Neuronal stem cell (in vitro differentiated cells): Measurements from ENCODE around the gene GRM8.

Source experiments
- DNase-seq: peaks from one replicate; pipeline ENCODE4 v3.0.0-alpha.2; 2013; ENCODE audit warnings: low spot score
- H2AFZ ChIP-seq: one replicate; pipeline ENCODE4 v1.6.1; 2013; ENCODE audit warnings: mild to moderate bottlenecking, low read length, inconsistent platforms
- H2AK5ac ChIP-seq: 2 replicates; pipeline ENCODE4 v1.6.1; 2013; ENCODE audit warnings: low read depth, mild to moderate bottlenecking, inconsistent platforms, low read length, moderate library complexity, mixed read lengths
- H2BK120ac ChIP-seq: 2 replicates; pipeline ENCODE4 v1.6.1; 2013; ENCODE audit warnings: low read depth, mild to moderate bottlenecking, inconsistent platforms, low read length, moderate library complexity, mixed read lengths
- H2BK12ac ChIP-seq: one replicate; pipeline ENCODE4 v1.6.1; 2013; ENCODE audit warnings: low read length, inconsistent platforms
- H2BK15ac ChIP-seq: 2 replicates; pipeline ENCODE4 v1.6.1; 2013; ENCODE audit warnings: mild to moderate bottlenecking, low read length, inconsistent platforms, mixed read lengths
- H2BK5ac ChIP-seq: one replicate; pipeline ENCODE4 v1.6.1; 2013; ENCODE audit warnings: inconsistent platforms, mild to moderate bottlenecking, low read length, moderate library complexity
- H3K14ac ChIP-seq: one replicate; pipeline ENCODE4 v1.6.1; 2013; ENCODE audit warnings: low read length, inconsistent platforms
- H3K18ac ChIP-seq: 2 replicates; pipeline ENCODE4 v1.6.1; 2013; ENCODE audit warnings: low read length, inconsistent platforms
- H3K23ac ChIP-seq: 2 replicates; pipeline ENCODE4 v1.6.1; 2013; ENCODE audit warnings: low read depth, mild to moderate bottlenecking, mixed read lengths, low read length, inconsistent platforms; ENCODE audit not compliant: poor library complexity
- H3K27ac ChIP-seq: replicated peaks from 3 replicates; pipeline ENCODE4 v1.5.1; 2013; ENCODE audit warnings: low read length, inconsistent platforms
- H3K27me3 ChIP-seq, 3 experiments: 2 replicates each; pipeline ENCODE4 v1.6.1; 2013; ENCODE audit warnings: low read length in 3 of 3, mild to moderate bottlenecking in 2 of 3, inconsistent platforms in 1 of 3, low read depth in 1 of 3, mixed read lengths in 1 of 3, moderate library complexity in 1 of 3; ENCODE audit not compliant: control insufficient read depth in 3 of 3, insufficient read depth in 3 of 3
- H3K36me3 ChIP-seq, 2 donors: replicated peaks in 1 of 2; 2 replicates each; pipeline ENCODE4 v1.6.1; 2013; ENCODE audit warnings: low read length in 2 of 2; ENCODE audit not compliant: control insufficient read depth in 2 of 2, insufficient read depth in 2 of 2
- H3K4ac ChIP-seq: 2 replicates; pipeline ENCODE4 v1.6.1; 2013; ENCODE audit warnings: inconsistent platforms, mild to moderate bottlenecking, low read length, moderate library complexity
- H3K4me1 ChIP-seq, 2 donors: 1 replicate in 1 of 2; 2 replicates in 1 of 2; pipeline ENCODE4 v1.6.1; 2013; ENCODE audit warnings: low read length in 2 of 2, low read depth in 1 of 2; ENCODE audit not compliant: control insufficient read depth in 2 of 2, insufficient read depth in 1 of 2
- H3K4me2 ChIP-seq: one replicate; pipeline ENCODE4 v1.6.1; 2013; ENCODE audit warnings: mild to moderate bottlenecking, low read length, inconsistent platforms; ENCODE audit not compliant: insufficient read depth, poor library complexity, severe bottlenecking
- H3K4me3 ChIP-seq, 2 donors: 2 replicates each; pipeline ENCODE4 v1.5.1; 2013; ENCODE audit warnings: low read length in 2 of 2, mild to moderate bottlenecking in 2 of 2, inconsistent platforms in 1 of 2, moderate library complexity in 1 of 2
- H3K79me1 ChIP-seq: one replicate; pipeline ENCODE4 v1.6.1; 2013; ENCODE audit warnings: low read depth, mild to moderate bottlenecking, inconsistent platforms, low read length, moderate library complexity
- H3K9ac ChIP-seq: one replicate; pipeline ENCODE4 v1.6.1; 2013; ENCODE audit warnings: mild to moderate bottlenecking, low read depth, low read length, inconsistent platforms; ENCODE audit not compliant: poor library complexity
- H3K9me3 ChIP-seq, 2 donors: replicated peaks in 1 of 2; 2 replicates each; pipeline versions ENCODE3 to v1.6.1; 2013; ENCODE audit warnings: low read length in 2 of 2, mild to moderate bottlenecking in 2 of 2, inconsistent platforms in 1 of 2, low read depth in 1 of 2, mixed read lengths in 1 of 2, moderate library complexity in 1 of 2; ENCODE audit not compliant: control insufficient read depth in 2 of 2, insufficient read depth in 1 of 2
- H4K8ac ChIP-seq: one replicate; pipeline ENCODE4 v1.6.1; 2013; ENCODE audit warnings: low read depth, mild to moderate bottlenecking, inconsistent platforms, low read length, moderate library complexity
- H4K91ac ChIP-seq: one replicate; pipeline ENCODE4 v1.6.1; 2013; ENCODE audit warnings: low read length, low read depth, mild to moderate bottlenecking, inconsistent platforms; ENCODE audit not compliant: poor library complexity
- WGBS, 2 donors: extraction: QIAGEN DNeasy Blood & Tissue Kit; methylation state at CpG; one replicate each; pipeline ENCODE4 v1.1.7; 2013; ENCODE audit warnings: missing lambda C conversion rate in 2 of 2, mixed read lengths in 1 of 2; ENCODE audit not compliant: insufficient read length in 2 of 2, insufficient replicate concordance in 1 of 2; ENCODE audit errors: extremely low coverage in 2 of 2; 5-methylcytosine and 5-hydroxymethylcytosine counted together

Gene GRM8

DNA sequence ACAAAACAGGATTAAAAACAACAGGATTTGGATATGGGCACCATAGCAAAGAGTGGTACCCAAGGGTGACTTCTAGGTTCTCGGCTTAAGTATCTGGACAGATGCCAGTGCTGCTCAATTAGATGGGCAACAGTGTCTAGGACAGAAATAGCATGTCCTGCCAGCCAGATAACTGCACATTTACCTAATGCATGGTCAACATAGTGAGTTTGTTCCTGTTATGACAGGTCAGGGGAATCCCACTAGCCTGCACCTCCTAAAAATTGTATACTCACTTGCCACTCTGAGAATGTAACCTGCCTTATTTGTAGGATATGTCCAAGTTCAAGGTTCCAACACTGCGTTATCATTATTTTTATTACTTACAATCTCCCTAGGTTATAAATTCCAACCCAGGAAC is 471.7 kb downstream of the GRM8 start:
- H3K14ac ChIP-seq = no peak overlapping the region
- H3K27ac ChIP-seq = no peak overlapping the region
- no peak overlapping the region for H3K4ac ChIP-seq
- H3K27me3 ChIP-seq = peaks cover 0 to 7% (median 0%) of the 10 kb centered on the region in 3 experiments
- H3K23ac ChIP-seq = no peak overlapping the region
- no peak overlapping the region for H4K8ac ChIP-seq
- no peak overlapping the region for H2AK5ac ChIP-seq
- no peak overlapping the region for H3K4me3 ChIP-seq
- no peak overlapping the region for H2AFZ ChIP-seq
- no peak for DNase-seq
- H3K4me1 ChIP-seq = no peaks in the 10 kb centered on the region
- H2BK5ac ChIP-seq = no peak overlapping the region
- H3K18ac ChIP-seq = no peak overlapping the region
- H2BK15ac ChIP-seq = no peak overlapping the region
- no peak overlapping the region for H3K4me2 ChIP-seq
- whole genome bisulfite sequencing, 2 donors = no CpG with 5 or more reads among the region's 2 CpGs
- no peak overlapping the region for H3K9ac ChIP-seq
- no peaks in the 10 kb centered on the region for H3K9me3 ChIP-seq
- no peak overlapping the region for H4K91ac ChIP-seq
- H3K36me3 ChIP-seq = no peaks in the 10 kb centered on the region
- H2BK12ac ChIP-seq = no peak overlapping the region
- H2BK120ac ChIP-seq = no peak overlapping the region
- no peaks in the 10 kb centered on the region for H3K79me1 ChIP-seq

DNA sequence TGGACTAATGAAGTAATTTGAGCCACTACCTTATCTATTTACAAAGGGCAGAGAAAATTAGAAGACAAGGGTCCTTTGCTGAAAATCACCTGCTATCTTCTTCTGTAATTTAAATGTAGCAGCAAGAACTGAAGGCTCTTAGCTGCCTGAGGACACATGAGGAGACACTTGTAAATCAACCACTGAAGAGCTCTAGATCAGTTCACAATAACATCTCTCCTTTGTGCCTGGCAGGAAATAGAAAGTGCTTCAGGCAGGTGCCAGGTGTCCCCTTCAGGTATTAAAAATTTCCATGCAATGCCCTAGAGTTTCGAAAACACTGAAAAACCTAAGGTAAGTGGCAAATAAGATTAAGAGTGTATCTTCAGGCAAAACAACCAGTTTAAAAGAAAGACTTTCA is 474.6 kb downstream of the GRM8 start:
- Histone ChIP-seq H3K23ac (no peak overlapping the region), H2AFZ (no peak overlapping the region), H2BK12ac (no peak overlapping the region), H3K18ac (no peak overlapping the region), H3K4me2 (no peak overlapping the region), H3K9ac (no peak overlapping the region), H3K36me3 (no peaks in the 10 kb centered on the region), H3K4me3 (no peak overlapping the region), H3K79me1 (no peaks in the 10 kb centered on the region), H3K4me1 (no peaks in the 10 kb centered on the region), H2AK5ac (no peak overlapping the region), H2BK120ac (no peak overlapping the region), H3K9me3 (no peaks in the 10 kb centered on the region), H3K14ac (no peak overlapping the region), H4K91ac (no peak overlapping the region), H4K8ac (no peak overlapping the region), H2BK15ac (no peak overlapping the region), H2BK5ac (no peak overlapping the region), H3K27me3 (peaks cover 0 to 3% (median 0%) of the 10 kb centered on the region in 3 experiments), H3K4ac (no peak overlapping the region), H3K27ac (no peak overlapping the region)
- DNase-seq = no peak
- no CpG with 5 or more reads among the region's 1 CpG for WGBS, 2 donors

DNA sequence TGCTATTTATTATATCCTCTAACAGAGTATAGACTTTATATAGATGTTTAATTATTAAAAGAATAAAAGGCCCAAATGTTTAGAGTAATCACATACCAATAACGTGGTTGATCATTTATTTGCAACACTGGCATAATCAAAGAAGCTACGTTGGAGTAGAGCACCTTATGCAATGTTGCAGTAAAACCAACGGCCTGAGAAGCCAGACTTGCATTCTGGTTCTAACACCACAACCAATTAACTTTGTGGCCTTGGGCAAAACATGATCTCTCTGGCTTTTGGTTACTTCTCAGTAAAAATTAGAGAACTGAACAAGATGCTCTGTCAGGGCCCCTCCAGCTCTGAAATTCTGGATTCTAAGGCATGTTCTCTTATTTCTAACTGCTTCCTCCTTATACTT is 476.2 kb downstream of the GRM8 start:
- H3K4me3 ChIP-seq = no peak overlapping the region

DNA sequence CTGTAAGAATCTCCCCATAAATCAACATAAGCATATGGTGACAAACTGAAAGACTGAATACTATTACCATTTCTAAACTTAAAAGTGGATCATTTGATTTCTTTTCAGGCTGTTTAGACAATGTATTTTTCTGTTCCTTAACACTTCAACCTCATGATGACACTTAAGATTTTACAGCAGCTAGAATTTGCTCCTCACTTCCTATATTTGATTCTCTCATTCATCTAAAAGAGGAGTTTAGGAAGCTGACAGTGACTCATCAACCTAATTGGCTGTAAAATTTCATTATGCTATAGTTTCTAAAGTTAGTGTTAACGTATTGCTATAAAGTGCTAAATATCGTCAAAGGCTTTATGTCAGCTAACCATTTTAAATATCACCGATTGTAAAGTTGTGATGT is 478.7 kb downstream of the GRM8 start:
- H4K8ac ChIP-seq = no peak overlapping the region
- no CpG with 5 or more reads among the region's 3 CpGs for WGBS, 2 donors
- no peak overlapping the region for H3K4me2 ChIP-seq
- DNase-seq = no peak
- H3K79me1 ChIP-seq = no peaks in the 10 kb centered on the region
- H3K14ac ChIP-seq = no peak overlapping the region
- H3K23ac ChIP-seq = no peak overlapping the region
- H3K4me3 ChIP-seq = no peak overlapping the region
- no peak overlapping the region for H3K18ac ChIP-seq
- H2AK5ac ChIP-seq = no peak overlapping the region
- H3K36me3 ChIP-seq = no peaks in the 10 kb centered on the region
- H2BK15ac ChIP-seq = no peak overlapping the region
- no peak overlapping the region for H3K4ac ChIP-seq
- H3K9ac ChIP-seq = no peak overlapping the region
- H4K91ac ChIP-seq = no peak overlapping the region
- no peak overlapping the region for H2AFZ ChIP-seq
- no peak overlapping the region for H3K27ac ChIP-seq
- H2BK5ac ChIP-seq = no peak overlapping the region
- no peak overlapping the region for H2BK120ac ChIP-seq
- H3K9me3 ChIP-seq = no peaks in the 10 kb centered on the region
- H3K4me1 ChIP-seq = no peaks in the 10 kb centered on the region
- H2BK12ac ChIP-seq = no peak overlapping the region
- H3K27me3 ChIP-seq = no peaks in the 10 kb centered on the region

More for the DNA sequence above, 476.2 kb downstream of the GRM8 start:
- no peaks in the 10 kb centered on the region for H3K9me3 ChIP-seq
- no peak overlapping the region for H4K91ac ChIP-seq
- no peak overlapping the region for H3K4ac ChIP-seq
- H4K8ac ChIP-seq = no peak overlapping the region
- no peak overlapping the region for H2AK5ac ChIP-seq
- no peak overlapping the region for H3K4me2 ChIP-seq
- WGBS, 2 donors = no CpG with 5 or more reads among the region's 3 CpGs
- H3K14ac ChIP-seq = no peak overlapping the region
- H3K18ac ChIP-seq = no peak overlapping the region
- H3K27ac ChIP-seq = no peak overlapping the region
- H2AFZ ChIP-seq = no peak overlapping the region
- no peak overlapping the region for H3K9ac ChIP-seq
- no peak for DNase-seq
- H3K4me1 ChIP-seq = no peaks in the 10 kb centered on the region
- no peak overlapping the region for H2BK15ac ChIP-seq
- H3K23ac ChIP-seq = no peak overlapping the region
- no peak overlapping the region for H2BK5ac ChIP-seq
- no peak overlapping the region for H2BK120ac ChIP-seq
- H2BK12ac ChIP-seq = no peak overlapping the region
- H3K27me3 ChIP-seq = peaks cover 0 to 3% (median 0%) of the 10 kb centered on the region in 3 experiments
- H3K36me3 ChIP-seq = no peaks in the 10 kb centered on the region
- H3K79me1 ChIP-seq = no peaks in the 10 kb centered on the region
